ENCODE data around the gene REV1. TPM values are rescaled to one million over a fixed set of nuclear protein-coding genes. Genes with fewer than 3 reads are reported as not detected.

REV1 gene
- total and polyA plus RNA-seq, 9 of the 15 experiments (the other 6 are each of a cell fraction or from before 2014, with no cell fraction given): 12.8 to 54.4 (median 29.6) TPM

DNA sequence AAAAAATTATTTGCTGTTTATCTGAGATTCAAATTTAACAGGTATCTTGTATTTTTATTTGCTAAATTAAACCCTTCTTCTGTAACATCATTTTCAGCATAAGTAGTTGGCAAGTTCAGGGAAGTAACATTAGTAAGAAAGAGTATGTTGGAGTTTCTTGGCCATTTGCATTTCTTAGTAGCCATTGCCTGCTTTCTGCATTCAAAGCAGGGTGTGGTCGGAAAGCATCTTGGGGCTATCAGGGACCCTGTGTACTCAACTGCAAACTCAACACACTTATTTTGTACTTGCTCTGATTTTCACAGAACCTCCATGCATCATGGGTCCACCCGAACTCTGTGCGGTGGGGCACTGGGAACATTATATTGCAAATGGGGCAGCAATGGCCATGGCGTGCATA, 30.4 kb upstream of the REV1 start:
- ATAC-seq (no peak), DNase-seq (ENCODE audit: extremely low read depth in 1 of 4, low spot score in 3 of 4) (no peak), FAIRE-seq (no peak)
- intact Hi-C loops (cut with micrococcal nuclease): no loop called here
- no peak overlapping the region for H3K9ac ChIP-seq (ENCODE audit: insufficient read depth in 1 of 2, low read depth in 2 of 2, low read length in 2 of 2)
- CTCF ChIA-PET (ENCODE audit: low intra/inter-chr PET ratio): no interaction called here
- WGBS (ENCODE audit: insufficient coverage, low coverage, missing lambda C conversion rate): 0% methylated on average over 4 of the region's 4 CpGs
- H3K36me3 ChIP-seq (ENCODE audit: control insufficient read depth, insufficient read depth, low read length): no peaks in the 10 kb centered on the region
- no peak overlapping the region for H3K4me3 ChIP-seq
- H3K4me2 ChIP-seq (ENCODE audit: insufficient read depth, low read length): no peak overlapping the region
- no peaks in the 10 kb centered on the region for H3K9me1 ChIP-seq (ENCODE audit: control insufficient read depth, insufficient read depth, low read length)
- in situ Hi-C loops (cut with MboI): no loop called here
- TF ChIP-seq RREB1 (CRISPR knock-in tag; IDR thresholded peaks at IDR 0.05) (no peak), SMARCC2 (IDR thresholded peaks at IDR 0.05; ENCODE audit: low read depth) (no peak), SMAD4 (CRISPR knock-in tag; conservative IDR thresholded peaks at IDR 0.05) (no peak), CBFA2T3 (IDR thresholded peaks at IDR 0.05) (no peak), NCOR1 (IDR thresholded peaks at IDR 0.05) (no peak), EWSR1 (IDR thresholded peaks at IDR 0.05; ENCODE audit: borderline replicate concordance, low read depth, partially characterized antibody) (no peak), MBD2 (IDR thresholded peaks at IDR 0.05; ENCODE audit: borderline replicate concordance, low read depth) (no peak), EGR1 (conservative IDR thresholded peaks at IDR 0.05) (no peak), ZNF766 (CRISPR knock-in tag; conservative IDR thresholded peaks at IDR 0.05) (no peak), MEF2D (tag; conservative IDR thresholded peaks at IDR 0.05; ENCODE audit: low read depth) (no peak), MTA1 (IDR thresholded peaks at IDR 0.05; ENCODE audit: borderline replicate concordance) (no peak), ZBTB8A (IDR thresholded peaks at IDR 0.05; ENCODE audit: partially characterized antibody) (no peak), AFF1 (IDR thresholded peaks at IDR 0.05; ENCODE audit: low read depth in 1 of 2, partially characterized antibody in 2 of 2) (no peak)
- H4K20me1 ChIP-seq (replicated peaks; ENCODE audit: control insufficient read depth, insufficient read depth, low read length): no peaks in the 10 kb centered on the region
- no peaks in the 10 kb centered on the region for H3K79me2 ChIP-seq (ENCODE audit: control insufficient read depth, insufficient read depth, low read length)
- H3K27me3 ChIP-seq (ENCODE audit: control insufficient read depth in 2 of 2, insufficient read depth in 2 of 2, low read length in 2 of 2): peaks cover 19 to 39% of the 10 kb centered on the region in 2 experiments; a peak in 4 of 5 replicates
- H3K9me3 ChIP-seq (replicated peaks; ENCODE audit: control insufficient read depth, insufficient read depth, low read depth, low read length): no peaks in the 10 kb centered on the region
- POLR2A ChIA-PET: no interaction called here
- BruUV-seq (replicated peaks): no TSS peak
- H3K4me1 ChIP-seq (replicated peaks in 1 of 2; ENCODE audit: control insufficient read depth in 2 of 2, insufficient read depth in 2 of 2, low read length in 2 of 2): no peaks in the 10 kb centered on the region; a peak in 1 of 5 replicates
- H3K27ac ChIP-seq (ENCODE audit: extremely low read depth, low read depth, low read length): no peak overlapping the region
- no peak overlapping the region for H2AFZ ChIP-seq (ENCODE audit: low read depth, low read length)
